ENCODE measurements around the gene REC114.

REC114 gene

GRCh38 chr15:73583544-73583943 lies 140.6 kb downstream of the REC114 start:
- DNase-seq, result no peak

- DNase-seq, result no peak
Observed at GRCh38 chr15:73584699-73585420, 141.9 kb downstream of the REC114 start.

- no peak for DNase-seq
Observed at GRCh38 chr15:73585871-73586654, 143.1 kb downstream of the REC114 start.

- DNase-seq, result no peak
Observed at GRCh38 chr15:73589766-73590165, 146.8 kb downstream of the REC114 start.

GRCh38 chr15:73590263-73590662 lies 147.3 kb downstream of the REC114 start:
- DNase-seq, result no peak

- DNase-seq, result peak; percentile 12 to 51
Observed at GRCh38 chr15:73593304-73594074, 150.5 kb downstream of the REC114 start.

- no peak for DNase-seq
Observed at GRCh38 chr15:73594109-73594508, 151.1 kb downstream of the REC114 start.

- no peak for DNase-seq
Observed at GRCh38 chr15:73596174-73596573, 153.2 kb downstream of the REC114 start.

GRCh38 chr15:73597036-73597638 lies 154.2 kb downstream of the REC114 start:
- no peak for DNase-seq

- DNase-seq, result peak in 1 of 2 experiments; percentile 8
Observed at GRCh38 chr15:73598530-73599160, 155.7 kb downstream of the REC114 start.

- no peak for DNase-seq
Observed at GRCh38 chr15:73599934-73600333, 157.0 kb downstream of the REC114 start.

GRCh38 chr15:73600413-73601335 lies 157.7 kb downstream of the REC114 start:
- DNase-seq, result no peak

GRCh38 chr15:73601451-73602445 lies 158.8 kb downstream of the REC114 start:
- DNase-seq, result peak; percentile 25 to 68

- DNase-seq, result no peak
Observed at GRCh38 chr15:73602446-73602843, 159.5 kb downstream of the REC114 start.

- DNase-seq, result no peak
Observed at GRCh38 chr15:73602992-73603391, 160.0 kb downstream of the REC114 start.

GRCh38 chr15:73604477-73604876 lies 161.5 kb downstream of the REC114 start:
- DNase-seq, result no peak

GRCh38 chr15:73605759-73606436 lies 162.9 kb downstream of the REC114 start:
- DNase-seq, result no peak

GRCh38 chr15:73607405-73607804 lies 164.4 kb downstream of the REC114 start:
- DNase-seq, result no peak

- no peak for DNase-seq
Observed at GRCh38 chr15:73607843-73608242, 164.9 kb downstream of the REC114 start.

- DNase-seq, result no peak
Observed at GRCh38 chr15:73608475-73608874, 165.5 kb downstream of the REC114 start.

Measured in NCI-H446 (cell line).